RPMI8226 (cell line): ENCODE results near the gene RNF208.
A peak's percentile ranks its signal among the peaks of the same experiment; 100 is the strongest.
"Not testable (repeated sequence)": the region's sequence is repeated elsewhere in the genome, so short reads cannot be mapped to it uniquely, and the experiment has no call there.

Source experiments
- DNase-seq: peaks from one replicate; pipeline ENCODE4 v3.0.0-alpha.2; 2015

Gene RNF208

GRCh38 chr9:137252555-137253506 lies 30.8 kb upstream of the RNF208 start:
- no peak for DNase-seq

GRCh38 chr9:137251490-137252268 lies 29.6 kb upstream of the RNF208 start:
- DNase-seq, result no peak

- DNase-seq, result no peak
These were observed 29.1 kb upstream of the RNF208 start, which contains the start of gene STPG3 for GRCh38 chr9:137251194-137251461. Gene STPG3, plus strand, starts transcription at chr9:137251286. Its CDS starts 1 bp downstream, at chr9:137251287.

- no peak for DNase-seq
These were observed 28.5 kb upstream of the RNF208 start for GRCh38 chr9:137250329-137251193.

- no peak for DNase-seq
These were observed 25.8 kb upstream of the RNF208 start for GRCh38 chr9:137247916-137248175.

GRCh38 chr9:137247135-137247915 lies 25.3 kb upstream of the RNF208 start:
- DNase-seq, result no peak

GRCh38 chr9:137245450-137246421 lies 23.7 kb upstream of the RNF208 start:
- no peak for DNase-seq

GRCh38 chr9:137244486-137245449 lies 22.7 kb upstream of the RNF208 start:
- DNase-seq, result no peak

GRCh38 chr9:137243626-137244485 lies 21.8 kb upstream of the RNF208 start:
- DNase-seq, result no peak

GRCh38 chr9:137243266-137243625 lies 21.2 kb upstream of the RNF208 start:
- DNase-seq, result not testable (repeated sequence)

GRCh38 chr9:137242269-137243203 lies 20.5 kb upstream of the RNF208 start:
- DNase-seq, result no peak

- DNase-seq, result peak; percentile 70
These were observed 19.6 kb upstream of the RNF208 start for GRCh38 chr9:137241490-137242268.

- DNase-seq, result peak; percentile 100
These were observed 18.9 kb upstream of the RNF208 start, which contains the start of gene TUBB4B for GRCh38 chr9:137240841-137241489. Gene TUBB4B, plus strand, starts transcription at chr9:137241287. Its CDS starts 74 bp downstream, at chr9:137241361.

- DNase-seq, result peak; percentile 92
These were observed 18.3 kb upstream of the RNF208 start for GRCh38 chr9:137240318-137240840.

GRCh38 chr9:137239541-137240200 lies 17.6 kb upstream of the RNF208 start:
- not testable (repeated sequence) for DNase-seq
